HepG2 (cell line): ENCODE measurements around the gene SRSF7. TPM values are rescaled to one million over a fixed set of nuclear protein-coding genes. Genes with fewer than 3 reads are reported as not detected.

Experiments
- NFRKB ChIP-seq: fragments of 450-650 bp; IDR thresholded peaks from 2 replicates; pipeline ENCODE4 v1.6.1; 2017
- PRMT3 ChIP-seq: sonication (generic); formaldehyde crosslinking; IDR thresholded peaks from 2 replicates; pipeline ENCODE4 v1.8.1; 2022; ENCODE audit warnings: low read depth, mild to moderate bottlenecking, moderate library complexity, missing genetic modification reagents, borderline replicate concordance
- SKI ChIP-seq: fragments of 450-650 bp; IDR thresholded peaks from one replicate; pipeline ENCODE4 v1.6.1; 2018; ENCODE audit warnings: mild to moderate bottlenecking; ENCODE audit not compliant: partially characterized antibody
- ZFYVE20 ChIP-seq: sonication (generic); formaldehyde crosslinking; IDR thresholded peaks from 2 replicates; pipeline ENCODE4 v1.8.0; 2023; ENCODE audit warnings: low read depth, mild to moderate bottlenecking, moderate library complexity, missing genetic modification reagents, borderline replicate concordance
- ZKSCAN5 ChIP-seq: sonication (generic); formaldehyde crosslinking; IDR thresholded peaks from 2 replicates; pipeline ENCODE4 v1.5.1; 2020; ENCODE audit warnings: mild to moderate bottlenecking, missing genetic modification reagents
- ZNF160 ChIP-seq: sonication (generic); formaldehyde crosslinking; IDR thresholded peaks from 2 replicates; pipeline ENCODE4 v1.8.0; 2022; ENCODE audit warnings: mild to moderate bottlenecking, inconsistent platforms, missing genetic modification reagents
- ZNF20 ChIP-seq: sonication (generic); formaldehyde crosslinking; IDR thresholded peaks from 2 replicates; pipeline ENCODE4 v1.4.0; 2020; ENCODE audit warnings: mild to moderate bottlenecking, moderate library complexity, missing genetic modification reagents
- ZNF431 ChIP-seq: sonication (generic); formaldehyde crosslinking; IDR thresholded peaks from 2 replicates; pipeline ENCODE4 v1.9.0; 2022; ENCODE audit warnings: missing genetic modification reagents, low read depth, mild to moderate bottlenecking, borderline replicate concordance
- ZNF44 ChIP-seq: sonication (generic); formaldehyde crosslinking; IDR thresholded peaks from 2 replicates; pipeline ENCODE4 v1.5.1; 2020; ENCODE audit warnings: mild to moderate bottlenecking, missing genetic modification reagents
- ZNF556 ChIP-seq: sonication (generic); formaldehyde crosslinking; IDR thresholded peaks from 2 replicates; pipeline ENCODE4 v1.4.0; 2020; ENCODE audit warnings: mild to moderate bottlenecking, missing genetic modification reagents, borderline replicate concordance
- ZNF7 ChIP-seq: IDR thresholded peaks from 2 replicates; pipeline ENCODE4 v1.6.1; 2016; ENCODE audit warnings: missing biosample characterization, missing genetic modification reagents
- polyA plus RNA-seq, 8 experiments: library from polyadenylated mRNA; depleted of rRNA in 3 of 8; stranded (reverse) in 7 of 8; unstranded in 1 of 8; fragments of >200 nt; fragmentation: Illumina TruSeq in 4 of 8; extraction: Trizol in 4 of 8; gene quantifications; 2 replicates each; pipeline versions ENCODE4 v1.2.1 to v1.2.3, GENCODE V29; 2011 to 2016; ENCODE audit warnings: low read depth in 4 of 8, missing spikeins in 1 of 8, mixed read lengths in 1 of 8; ENCODE audit not compliant: insufficient read depth in 1 of 8
- total RNA-seq, 5 experiments: library from RNA; depleted of rRNA; stranded (reverse); fragments of >200 nt; fragmentation: Illumina TruSeq; extraction: Trizol; gene quantifications; 2 replicates each; pipeline ENCODE4 v1.2.3, GENCODE V29; 2016; ENCODE audit warnings: low read depth in 1 of 5
- TF ChIP-seq, protein P1 (sequence below): sonication (generic); formaldehyde crosslinking; IDR thresholded peaks from 2 replicates; pipeline ENCODE4 v1.4.0; 2020; ENCODE audit warnings: mild to moderate bottlenecking, low read depth, missing genetic modification reagents
- TF ChIP-seq, protein P2 (sequence below): sonication (generic); formaldehyde crosslinking; IDR thresholded peaks from 2 replicates; pipeline ENCODE4 v1.8.1; 2023; ENCODE audit warnings: mild to moderate bottlenecking, inconsistent platforms, moderate library complexity, missing genetic modification reagents, borderline replicate concordance
- TF ChIP-seq, protein P3 (sequence below): sonication (generic); formaldehyde crosslinking; IDR thresholded peaks from 2 replicates; pipeline ENCODE4 v1.5.1; 2020; ENCODE audit warnings: missing genetic modification reagents, mild to moderate bottlenecking, borderline replicate concordance
- TF ChIP-seq, protein P4 (sequence below): IDR thresholded peaks from 2 replicates; pipeline ENCODE4 v1.4.0; 2020; ENCODE audit warnings: mild to moderate bottlenecking, missing genetic modification reagents
- TF ChIP-seq, protein P5 (sequence below): sonication (generic); formaldehyde crosslinking; IDR thresholded peaks from 2 replicates; pipeline ENCODE4 v1.4.0; 2020; ENCODE audit warnings: missing genetic modification reagents
- TF ChIP-seq, protein P6 (sequence below): sonication (generic); formaldehyde crosslinking; IDR thresholded peaks from 2 replicates; pipeline ENCODE4 v1.5.0; 2020; ENCODE audit warnings: mild to moderate bottlenecking, missing genetic modification reagents, borderline replicate concordance

The SRSF7 gene
- total and polyA plus RNA-seq, 2 of the 13 experiments (the other 11 are each of a cell fraction or from before 2014, with no cell fraction given): 172 to 275 TPM

DNA sequence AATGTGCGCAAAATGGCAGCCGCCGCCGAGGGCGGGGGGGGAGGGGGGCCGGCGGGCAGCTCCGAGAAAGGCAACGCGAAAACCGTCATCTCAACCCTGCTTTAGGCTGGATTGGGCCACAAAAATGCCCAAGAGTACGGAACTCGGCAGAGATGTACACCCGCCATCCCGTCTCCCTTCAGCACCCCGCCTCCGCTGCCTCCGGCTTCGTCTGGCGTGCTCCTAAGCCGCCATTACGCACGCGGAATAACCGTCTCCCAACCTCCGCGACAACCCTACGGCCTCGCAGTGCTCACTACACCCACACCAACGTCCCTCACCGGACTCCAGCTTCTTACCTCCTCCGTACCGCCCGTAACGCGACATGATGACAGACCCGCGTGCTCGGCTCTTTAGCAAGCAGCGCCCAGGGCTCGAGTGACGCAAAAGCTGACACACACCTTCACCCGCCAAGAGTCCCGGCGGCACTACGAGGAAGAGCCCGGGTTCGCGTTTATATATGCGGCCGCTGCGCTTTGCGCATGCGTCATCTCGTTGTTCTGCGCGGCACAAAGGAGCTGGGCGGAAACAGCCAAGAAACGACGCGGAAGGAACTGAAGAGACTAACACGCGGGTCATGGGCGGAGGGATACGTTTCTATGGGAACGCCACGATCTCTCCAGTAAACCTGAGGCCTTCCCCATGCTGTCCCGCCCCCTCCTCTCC, at the start of gene SRSF7 (continued):
- TF ChIP-seq, protein P1, sequence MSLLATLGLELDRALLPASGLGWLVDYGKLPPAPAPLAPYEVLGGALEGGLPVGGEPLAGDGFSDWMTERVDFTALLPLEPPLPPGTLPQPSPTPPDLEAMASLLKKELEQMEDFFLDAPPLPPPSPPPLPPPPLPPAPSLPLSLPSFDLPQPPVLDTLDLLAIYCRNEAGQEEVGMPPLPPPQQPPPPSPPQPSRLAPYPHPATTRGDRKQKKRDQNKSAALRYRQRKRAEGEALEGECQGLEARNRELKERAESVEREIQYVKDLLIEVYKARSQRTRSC (CRISPR knock-in tag): 0 out of 2 replicates have a peak, but pooled peaks have one; percentile 12
- peak; percentile 96 for TF ChIP-seq ZNF44 (CRISPR knock-in tag)
- TF ChIP-seq, protein P2, sequence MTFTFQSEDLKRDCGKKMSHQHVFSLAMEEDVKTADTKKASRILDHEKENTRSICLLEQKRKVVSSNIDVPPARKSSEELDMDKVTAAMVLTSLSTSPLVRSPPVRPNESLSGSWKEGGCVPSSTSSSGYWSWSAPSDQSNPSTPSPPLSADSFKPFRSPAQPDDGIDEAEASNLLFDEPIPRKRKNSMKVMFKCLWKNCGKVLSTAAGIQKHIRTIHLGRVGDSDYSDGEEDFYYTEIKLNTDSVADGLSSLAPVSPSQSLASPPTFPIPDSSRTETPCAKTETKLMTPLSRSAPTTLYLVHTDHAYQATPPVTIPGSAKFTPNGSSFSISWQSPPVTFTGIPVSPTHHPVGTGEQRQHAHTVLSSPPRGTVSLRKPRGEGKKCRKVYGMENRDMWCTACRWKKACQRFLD (CRISPR knock-in tag): peak; percentile 51; the same call in 1 of the 2 replicates
- peak; percentile 99 for TF ChIP-seq PRMT3 (CRISPR knock-in tag)
- TF ChIP-seq ZNF20: no peak
- TF ChIP-seq ZNF7 (CRISPR knock-in tag): 0 out of 2 replicates have a peak, but pooled peaks have one; percentile 9
- TF ChIP-seq, protein P3, sequence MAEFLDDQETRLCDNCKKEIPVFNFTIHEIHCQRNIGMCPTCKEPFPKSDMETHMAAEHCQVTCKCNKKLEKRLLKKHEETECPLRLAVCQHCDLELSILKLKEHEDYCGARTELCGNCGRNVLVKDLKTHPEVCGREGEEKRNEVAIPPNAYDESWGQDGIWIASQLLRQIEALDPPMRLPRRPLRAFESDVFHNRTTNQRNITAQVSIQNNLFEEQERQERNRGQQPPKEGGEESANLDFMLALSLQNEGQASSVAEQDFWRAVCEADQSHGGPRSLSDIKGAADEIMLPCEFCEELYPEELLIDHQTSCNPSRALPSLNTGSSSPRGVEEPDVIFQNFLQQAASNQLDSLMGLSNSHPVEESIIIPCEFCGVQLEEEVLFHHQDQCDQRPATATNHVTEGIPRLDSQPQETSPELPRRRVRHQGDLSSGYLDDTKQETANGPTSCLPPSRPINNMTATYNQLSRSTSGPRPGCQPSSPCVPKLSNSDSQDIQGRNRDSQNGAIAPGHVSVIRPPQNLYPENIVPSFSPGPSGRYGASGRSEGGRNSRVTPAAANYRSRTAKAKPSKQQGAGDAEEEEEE: no peak
- TF ChIP-seq ZFYVE20 (CRISPR knock-in tag): 0 out of 2 replicates have a peak, but pooled peaks have one; percentile 86
- TF ChIP-seq, protein P4, sequence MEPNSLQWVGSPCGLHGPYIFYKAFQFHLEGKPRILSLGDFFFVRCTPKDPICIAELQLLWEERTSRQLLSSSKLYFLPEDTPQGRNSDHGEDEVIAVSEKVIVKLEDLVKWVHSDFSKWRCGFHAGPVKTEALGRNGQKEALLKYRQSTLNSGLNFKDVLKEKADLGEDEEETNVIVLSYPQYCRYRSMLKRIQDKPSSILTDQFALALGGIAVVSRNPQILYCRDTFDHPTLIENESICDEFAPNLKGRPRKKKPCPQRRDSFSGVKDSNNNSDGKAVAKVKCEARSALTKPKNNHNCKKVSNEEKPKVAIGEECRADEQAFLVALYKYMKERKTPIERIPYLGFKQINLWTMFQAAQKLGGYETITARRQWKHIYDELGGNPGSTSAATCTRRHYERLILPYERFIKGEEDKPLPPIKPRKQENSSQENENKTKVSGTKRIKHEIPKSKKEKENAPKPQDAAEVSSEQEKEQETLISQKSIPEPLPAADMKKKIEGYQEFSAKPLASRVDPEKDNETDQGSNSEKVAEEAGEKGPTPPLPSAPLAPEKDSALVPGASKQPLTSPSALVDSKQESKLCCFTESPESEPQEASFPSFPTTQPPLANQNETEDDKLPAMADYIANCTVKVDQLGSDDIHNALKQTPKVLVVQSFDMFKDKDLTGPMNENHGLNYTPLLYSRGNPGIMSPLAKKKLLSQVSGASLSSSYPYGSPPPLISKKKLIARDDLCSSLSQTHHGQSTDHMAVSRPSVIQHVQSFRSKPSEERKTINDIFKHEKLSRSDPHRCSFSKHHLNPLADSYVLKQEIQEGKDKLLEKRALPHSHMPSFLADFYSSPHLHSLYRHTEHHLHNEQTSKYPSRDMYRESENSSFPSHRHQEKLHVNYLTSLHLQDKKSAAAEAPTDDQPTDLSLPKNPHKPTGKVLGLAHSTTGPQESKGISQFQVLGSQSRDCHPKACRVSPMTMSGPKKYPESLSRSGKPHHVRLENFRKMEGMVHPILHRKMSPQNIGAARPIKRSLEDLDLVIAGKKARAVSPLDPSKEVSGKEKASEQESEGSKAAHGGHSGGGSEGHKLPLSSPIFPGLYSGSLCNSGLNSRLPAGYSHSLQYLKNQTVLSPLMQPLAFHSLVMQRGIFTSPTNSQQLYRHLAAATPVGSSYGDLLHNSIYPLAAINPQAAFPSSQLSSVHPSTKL (CRISPR knock-in tag): peak; percentile 73; the same call in 1 of the 2 replicates
- no peak for TF ChIP-seq ZNF556
- TF ChIP-seq SKI: peak; percentile 71
- peak; percentile 80; the same call in 1 of the 2 replicates for TF ChIP-seq ZNF160 (CRISPR knock-in tag)
- TF ChIP-seq, protein P5, sequence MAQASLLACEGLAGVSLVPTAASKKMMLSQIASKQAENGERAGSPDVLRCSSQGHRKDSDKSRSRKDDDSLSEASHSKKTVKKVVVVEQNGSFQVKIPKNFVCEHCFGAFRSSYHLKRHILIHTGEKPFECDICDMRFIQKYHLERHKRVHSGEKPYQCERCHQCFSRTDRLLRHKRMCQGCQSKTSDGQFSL (CRISPR knock-in tag): peak; percentile 97
- peak; percentile 56; the same call in 1 of the 2 replicates for TF ChIP-seq NFRKB
- TF ChIP-seq ZNF431 (CRISPR knock-in tag): 0 out of 2 replicates have a peak, but pooled peaks have one; percentile 50
- peak; percentile 86 for TF ChIP-seq ZKSCAN5 (CRISPR knock-in tag)
- TF ChIP-seq, protein P6, sequence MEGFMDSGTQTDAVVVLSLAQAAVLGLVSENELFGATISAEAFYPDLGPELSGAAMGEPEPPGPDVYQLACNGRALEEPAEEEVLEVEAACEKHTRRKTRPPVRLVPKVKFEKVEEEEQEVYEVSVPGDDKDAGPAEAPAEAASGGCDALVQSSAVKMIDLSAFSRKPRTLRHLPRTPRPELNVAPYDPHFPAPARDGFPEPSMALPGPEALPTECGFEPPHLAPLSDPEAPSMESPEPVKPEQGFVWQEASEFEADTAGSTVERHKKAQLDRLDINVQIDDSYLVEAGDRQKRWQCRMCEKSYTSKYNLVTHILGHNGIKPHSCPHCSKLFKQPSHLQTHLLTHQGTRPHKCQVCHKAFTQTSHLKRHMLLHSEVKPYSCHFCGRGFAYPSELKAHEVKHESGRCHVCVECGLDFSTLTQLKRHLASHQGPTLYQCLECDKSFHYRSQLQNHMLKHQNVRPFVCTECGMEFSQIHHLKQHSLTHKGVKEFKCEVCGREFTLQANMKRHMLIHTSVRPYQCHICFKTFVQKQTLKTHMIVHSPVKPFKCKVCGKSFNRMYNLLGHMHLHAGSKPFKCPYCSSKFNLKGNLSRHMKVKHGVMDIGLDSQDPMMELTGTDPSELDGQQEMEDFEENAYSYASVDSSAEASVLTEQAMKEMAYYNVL (CRISPR knock-in tag): peak; percentile 94
